Skeletal muscle satellite cell (primary cell): ENCODE measurements around the gene VARS1.
A peak's percentile ranks its signal among the peaks of the same experiment; 100 is the strongest.

Source experiments
- H3K27me3 ChIP-seq: 2 replicates; pipeline ENCODE4 v1.7.0; 2013; ENCODE audit warnings: low read length; ENCODE audit not compliant: control insufficient read depth, insufficient read depth
- H3K36me3 ChIP-seq: 2 replicates; pipeline ENCODE4 v1.7.0; 2013; ENCODE audit warnings: mild to moderate bottlenecking, control low read depth, low read length; ENCODE audit not compliant: insufficient read depth
- H3K4me1 ChIP-seq: 2 replicates; pipeline ENCODE4 v1.7.0; 2013; ENCODE audit warnings: low read length; ENCODE audit not compliant: control insufficient read depth, insufficient read depth
- H3K4me2 ChIP-seq: 2 replicates; pipeline ENCODE4 v1.7.0; 2013; ENCODE audit warnings: mild to moderate bottlenecking, low read length
- H3K4me3 ChIP-seq: 2 replicates; pipeline ENCODE4 v1.7.0; 2013; ENCODE audit warnings: low read length
- H3K9ac ChIP-seq: 2 replicates; pipeline ENCODE4 v1.7.0; 2013; ENCODE audit warnings: mild to moderate bottlenecking, low read depth, low read length, moderate library complexity
- H3K9me3 ChIP-seq: replicated peaks from 2 replicates; pipeline ENCODE4 v1.7.0; 2013; ENCODE audit warnings: mild to moderate bottlenecking, control low read depth, low read length

VARS1 gene

DNA sequence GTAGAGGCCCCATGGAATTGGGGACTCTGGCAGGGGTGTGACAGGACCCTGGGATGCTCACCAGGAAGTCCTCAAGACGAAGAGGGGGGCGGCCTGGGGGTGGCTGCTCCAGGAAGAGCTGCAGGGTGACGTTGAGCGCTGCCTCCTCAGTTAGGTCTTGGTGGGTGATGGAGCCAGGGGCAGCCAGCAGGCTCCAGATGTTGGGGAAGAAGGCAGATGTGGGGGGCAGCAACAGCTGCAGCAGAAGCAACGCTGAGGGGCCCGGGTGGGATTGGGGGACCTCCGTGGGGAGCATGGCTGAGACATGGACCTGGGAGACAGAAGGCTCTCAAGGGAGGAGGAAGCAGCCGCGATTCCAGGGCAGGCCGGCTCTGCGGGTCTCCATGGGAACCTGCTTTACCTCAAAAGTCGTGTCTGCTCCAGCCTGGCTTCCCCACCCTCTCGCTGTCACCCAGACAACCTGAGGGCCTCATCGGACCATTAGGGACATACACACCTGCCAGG lies 19.0 kb downstream of the VARS1 start:
- peak overlapping the region; percentile 37 for H3K9ac ChIP-seq
- no peaks in the 10 kb centered on the region for H3K27me3 ChIP-seq
- peak overlapping the region; percentile 71 for H3K4me2 ChIP-seq
- peaks cover 36% of the 10 kb centered on the region for H3K36me3 ChIP-seq
- H3K9me3 ChIP-seq = no peaks in the 10 kb centered on the region
- peak overlapping the region; percentile 48 for H3K4me3 ChIP-seq
- peaks cover 15% of the 10 kb centered on the region for H3K4me1 ChIP-seq

DNA sequence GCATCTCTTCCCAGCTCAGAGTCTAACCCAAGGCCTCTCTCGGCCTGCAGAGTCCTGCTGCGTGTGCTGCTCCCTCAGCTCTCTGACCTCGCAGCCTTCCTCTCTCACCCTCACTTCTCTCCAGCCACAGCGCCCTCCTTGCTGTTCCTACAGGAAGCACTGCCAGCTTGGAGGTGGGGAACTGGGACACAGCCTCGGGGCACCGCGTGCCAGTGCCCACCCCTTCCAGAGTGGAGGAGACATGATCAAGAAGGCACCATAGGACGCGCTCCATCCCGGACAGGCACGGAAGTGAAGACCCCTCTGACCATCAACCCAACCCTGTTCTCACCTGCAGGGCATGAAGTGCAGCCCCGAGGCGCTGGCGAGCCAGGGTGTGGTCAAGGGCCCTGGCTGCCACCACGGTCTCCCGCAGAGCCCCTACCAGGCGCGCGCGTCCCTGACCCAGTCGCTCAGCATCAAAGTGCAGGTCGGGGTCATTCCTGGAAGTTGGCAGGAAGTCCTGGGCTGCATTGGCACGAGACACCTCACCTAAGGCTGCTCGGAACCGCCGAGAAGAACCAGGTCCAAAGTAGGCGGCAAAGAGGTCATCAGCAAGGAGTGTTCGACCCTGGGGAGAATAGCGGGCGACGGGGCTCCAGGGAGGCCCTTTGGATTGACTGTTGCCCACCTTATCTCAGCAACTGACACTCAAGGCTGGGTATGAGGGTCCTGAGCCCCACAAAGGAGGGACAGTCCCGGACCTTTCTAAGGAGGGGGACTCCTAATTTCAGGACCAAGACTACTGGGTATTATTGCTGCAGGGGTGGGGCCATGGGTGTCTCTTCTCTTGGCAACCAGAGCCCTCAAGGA lies 19.7 kb downstream of the VARS1 start:
- Histone ChIP-seq H3K9me3 (no peaks in the 10 kb centered on the region), H3K27me3 (no peaks in the 10 kb centered on the region), H3K4me3 (no peak overlapping the region), H3K4me2 (no peak overlapping the region), H3K4me1 (peaks cover 15% of the 10 kb centered on the region), H3K36me3 (peaks cover 32% of the 10 kb centered on the region), H3K9ac (no peak overlapping the region)

DNA sequence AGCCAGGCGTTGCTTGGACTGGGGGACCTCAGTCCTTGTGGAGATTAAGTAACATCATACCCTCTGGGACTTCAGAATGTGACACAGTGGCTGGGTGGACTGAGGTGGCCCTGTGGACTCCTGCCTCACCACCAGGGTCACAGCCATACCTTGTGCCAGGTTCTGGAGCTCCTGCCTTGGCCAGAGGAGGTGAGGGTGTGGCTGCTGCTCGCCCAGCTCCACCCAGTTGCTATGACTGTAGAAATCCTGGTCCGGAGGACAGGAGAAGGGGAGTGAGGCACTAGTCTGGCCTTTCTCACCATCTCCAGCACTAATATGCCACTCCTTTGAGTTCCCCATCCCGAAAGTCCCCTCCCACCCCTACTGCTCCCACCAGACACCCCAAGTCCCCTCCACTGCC lies 20.4 kb downstream of the VARS1 start:
- Histone ChIP-seq H3K4me2 (no peak overlapping the region), H3K4me3 (no peak overlapping the region), H3K27me3 (no peaks in the 10 kb centered on the region), H3K9me3 (no peaks in the 10 kb centered on the region), H3K4me1 (peaks cover 15% of the 10 kb centered on the region), H3K9ac (no peak overlapping the region), H3K36me3 (peaks cover 25% of the 10 kb centered on the region)

DNA sequence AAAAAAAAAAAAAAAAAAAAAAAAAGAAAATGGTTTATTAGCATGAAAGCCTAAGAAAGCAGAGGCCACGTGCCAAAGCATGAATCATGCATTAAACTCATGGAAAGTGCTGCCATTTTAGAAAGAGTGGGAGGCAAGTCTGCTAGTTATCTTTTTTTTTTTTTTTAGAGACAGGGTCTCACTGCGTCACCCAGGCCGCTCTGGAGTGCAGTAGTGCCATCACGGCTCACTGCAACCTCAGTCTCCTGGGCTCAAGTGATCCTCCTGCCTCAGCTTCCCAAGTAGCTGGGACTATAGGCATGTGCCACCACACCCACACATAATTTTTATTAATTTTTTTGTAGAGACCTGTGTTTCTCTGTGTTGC lies 23.6 kb downstream of the VARS1 start:
- no peak overlapping the region for H3K9ac ChIP-seq

DNA sequence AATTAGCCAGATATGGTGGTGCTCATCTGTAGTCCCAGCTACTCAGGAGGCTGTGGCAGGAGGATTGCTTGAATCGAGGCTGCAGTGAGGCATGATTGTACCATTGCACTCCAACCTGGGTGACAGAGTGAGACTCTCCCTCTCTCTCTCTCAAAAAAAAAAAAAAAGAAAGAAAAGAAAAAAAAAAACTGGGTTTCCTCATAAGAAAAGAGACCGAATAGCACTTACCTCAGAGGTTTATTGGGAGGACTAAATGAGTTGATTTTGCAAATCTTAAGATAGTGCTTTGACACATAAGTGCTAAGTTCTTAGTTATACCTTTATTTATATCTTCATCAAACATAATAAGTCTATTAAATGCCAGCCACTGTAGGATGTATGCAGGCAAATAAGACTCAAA lies 24.7 kb downstream of the VARS1 start:
- Histone ChIP-seq H3K9ac (no peak overlapping the region), H3K4me3 (no peak overlapping the region), H3K9me3 (no peaks in the 10 kb centered on the region), H3K36me3 (no peaks in the 10 kb centered on the region), H3K4me1 (peaks cover 7% of the 10 kb centered on the region), H3K27me3 (no peaks in the 10 kb centered on the region), H3K4me2 (no peak overlapping the region)

More for the DNA sequence above, 23.6 kb downstream of the VARS1 start:
- peaks cover 6% of the 10 kb centered on the region for H3K4me1 ChIP-seq
- no peak overlapping the region for H3K4me2 ChIP-seq
- H3K36me3 ChIP-seq = no peaks in the 10 kb centered on the region
- no peaks in the 10 kb centered on the region for H3K27me3 ChIP-seq
- H3K4me3 ChIP-seq = no peak overlapping the region
- no peaks in the 10 kb centered on the region for H3K9me3 ChIP-seq

DNA sequence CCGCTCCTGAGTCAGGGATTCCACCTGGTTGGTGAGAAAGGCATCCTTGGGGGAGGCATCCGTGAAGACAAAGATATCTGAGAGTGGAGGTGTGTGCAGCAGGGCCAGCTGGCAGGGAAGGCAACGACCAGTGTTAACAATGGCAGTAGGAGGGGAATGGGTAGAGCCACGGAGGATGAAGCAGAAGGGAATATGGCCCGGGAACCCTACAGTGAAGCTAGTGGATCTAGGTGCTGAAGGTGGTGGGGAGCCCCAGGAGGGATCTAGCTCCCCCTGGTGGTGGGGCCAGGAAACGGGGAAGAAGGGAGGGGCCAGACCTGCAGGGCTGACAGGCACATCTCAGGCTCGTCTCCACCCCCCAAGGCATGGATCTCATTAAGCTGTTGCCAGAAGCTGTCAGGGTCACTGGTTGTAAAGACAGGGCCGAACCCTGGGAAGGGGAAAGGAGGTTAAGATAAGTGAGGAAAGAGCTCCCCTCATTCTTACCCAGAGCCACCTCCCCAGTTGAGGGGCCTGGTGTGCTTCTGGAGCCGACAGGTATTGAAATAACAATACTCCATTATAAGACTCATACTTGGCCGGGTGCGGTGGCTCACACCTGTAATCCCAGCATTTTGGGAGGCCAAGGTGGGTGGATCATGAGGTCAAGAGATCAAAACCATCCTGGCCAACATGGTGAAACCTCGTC lies 25.7 kb downstream of the VARS1 start:
- no peaks in the 10 kb centered on the region for H3K36me3 ChIP-seq
- H3K4me2 ChIP-seq = no peak overlapping the region
- H3K4me3 ChIP-seq = no peak overlapping the region
- H3K4me1 ChIP-seq = peaks cover 7% of the 10 kb centered on the region
- H3K27me3 ChIP-seq = no peaks in the 10 kb centered on the region
- no peak overlapping the region for H3K9ac ChIP-seq
- no peaks in the 10 kb centered on the region for H3K9me3 ChIP-seq

DNA sequence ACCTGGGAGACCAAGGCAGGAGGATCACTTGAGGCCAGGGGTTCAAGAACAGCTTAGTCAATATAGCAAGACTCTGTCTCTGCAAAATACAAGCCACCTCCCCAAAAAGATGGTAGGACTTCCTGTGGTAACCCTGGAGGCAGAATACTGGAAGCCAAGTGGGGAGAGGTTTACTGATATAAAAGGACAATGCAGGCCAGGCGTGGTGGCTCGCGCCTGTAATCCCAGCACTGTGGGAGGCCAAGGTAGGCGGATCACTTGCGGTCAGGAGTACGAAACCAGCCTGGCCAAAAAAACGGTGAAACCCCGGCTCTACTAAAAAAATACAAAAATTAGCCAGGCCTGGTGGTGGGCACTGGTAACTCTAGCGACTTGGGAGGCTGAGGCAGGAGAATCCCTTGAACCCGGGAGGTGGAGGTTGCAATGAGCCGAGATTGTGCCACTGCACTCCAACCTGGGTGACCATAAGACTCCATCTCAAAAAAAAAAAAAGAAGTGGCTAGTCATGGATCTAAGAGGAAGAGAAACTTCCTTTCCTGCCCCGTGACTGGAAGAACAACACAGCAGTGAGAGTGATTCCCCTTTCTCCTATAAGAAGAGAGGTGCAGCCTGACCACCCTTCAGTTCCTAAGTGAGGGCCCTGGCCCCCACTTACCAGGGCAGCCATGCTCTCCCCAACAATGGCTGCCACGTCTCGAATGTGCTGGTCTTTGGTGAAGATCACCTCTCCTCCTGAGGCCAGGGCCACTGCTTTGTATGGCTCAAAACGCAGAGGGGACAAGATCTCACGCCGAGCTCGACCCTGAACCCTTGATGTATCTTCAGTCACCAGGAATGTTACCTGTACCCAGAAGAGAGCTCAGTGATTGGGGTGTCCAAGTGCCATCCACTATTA lies 26.9 kb downstream of the VARS1 start:
- no peak overlapping the region for H3K4me2 ChIP-seq
- H3K9ac ChIP-seq = no peak overlapping the region
- H3K4me3 ChIP-seq = no peak overlapping the region
- no peaks in the 10 kb centered on the region for H3K27me3 ChIP-seq
- H3K36me3 ChIP-seq = peaks cover 3% of the 10 kb centered on the region
- H3K9me3 ChIP-seq = no peaks in the 10 kb centered on the region
- H3K4me1 ChIP-seq = peaks cover 7% of the 10 kb centered on the region

DNA sequence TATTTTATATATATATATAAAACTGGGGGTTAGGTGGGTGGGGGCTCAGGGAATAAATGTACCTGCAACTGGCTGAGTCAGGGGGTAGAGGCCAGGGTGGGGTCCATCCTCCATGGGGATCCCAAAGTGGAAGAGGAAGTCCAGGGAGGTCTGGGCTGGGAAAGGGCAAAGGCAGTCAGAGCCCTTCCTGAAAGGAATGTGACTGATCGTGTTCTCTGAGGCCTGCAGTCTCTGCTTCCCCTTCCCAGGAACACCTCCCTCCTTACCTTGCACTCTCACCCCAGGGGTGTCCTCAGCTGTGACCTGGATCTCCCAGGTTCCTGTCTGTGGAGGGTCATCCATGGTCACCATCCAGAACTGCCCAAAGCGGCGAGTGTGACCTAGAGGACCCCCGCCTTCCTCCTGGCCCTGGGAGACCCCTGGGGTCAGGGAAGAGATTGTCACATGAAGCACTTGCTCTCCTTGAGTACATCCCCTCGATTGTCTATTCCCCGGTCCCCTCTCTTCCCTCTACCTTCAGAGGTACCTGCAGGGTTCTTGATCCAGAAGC lies 28.4 kb downstream of the VARS1 start:
- no peak overlapping the region for H3K9ac ChIP-seq
- peaks cover 3% of the 10 kb centered on the region for H3K36me3 ChIP-seq
- H3K27me3 ChIP-seq = no peaks in the 10 kb centered on the region
- H3K4me2 ChIP-seq = no peak overlapping the region
- no peak overlapping the region for H3K4me3 ChIP-seq
- H3K4me1 ChIP-seq = peaks cover 11% of the 10 kb centered on the region
- no peaks in the 10 kb centered on the region for H3K9me3 ChIP-seq

DNA sequence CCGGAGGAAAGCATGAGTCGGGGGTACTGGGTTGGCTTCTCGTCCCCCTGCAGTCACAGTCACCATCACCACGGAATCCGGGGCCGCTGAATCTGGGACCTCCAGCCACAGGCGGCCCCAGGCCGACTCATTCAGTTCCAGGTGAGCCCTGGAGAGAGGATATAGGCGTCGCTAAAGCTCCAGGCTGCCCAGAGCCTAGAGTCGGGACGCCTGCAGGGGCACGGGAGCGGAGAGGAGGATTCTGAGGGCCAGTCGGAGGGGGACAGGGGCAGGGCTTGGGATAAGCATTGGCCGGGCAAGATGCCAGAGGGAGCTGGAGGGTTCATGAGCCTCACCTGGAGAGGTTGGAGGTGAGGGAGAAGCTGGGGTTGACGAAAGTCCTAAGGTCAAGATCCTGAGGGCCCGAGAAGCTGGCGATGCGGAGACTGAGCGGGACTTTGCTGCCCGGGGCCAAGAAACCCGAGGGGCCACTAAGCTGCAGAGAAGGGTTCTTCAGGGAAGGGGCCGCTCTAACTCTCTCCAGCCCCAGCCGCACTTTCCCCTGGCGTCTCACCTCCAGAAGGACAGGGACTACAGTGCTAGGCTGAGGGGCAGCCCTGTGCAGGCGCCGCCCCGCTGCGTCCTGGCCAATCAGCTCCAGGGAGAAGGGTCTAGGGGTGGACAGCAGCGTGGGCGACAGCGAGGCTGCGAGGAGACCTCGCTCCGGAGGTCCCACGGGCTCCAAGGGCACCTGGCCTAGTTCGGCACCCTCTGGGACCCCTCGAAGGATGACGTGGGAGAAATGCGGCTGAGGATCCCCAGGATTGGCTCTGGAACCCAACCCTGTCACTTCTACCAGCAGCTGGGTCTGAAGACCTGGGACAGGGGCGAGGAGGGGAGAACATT lies 29.4 kb downstream of the VARS1 start:
- peak overlapping the region; percentile 73 for H3K4me2 ChIP-seq
- H3K9ac ChIP-seq = no peak overlapping the region
- no peaks in the 10 kb centered on the region for H3K9me3 ChIP-seq
- H3K4me1 ChIP-seq = peaks cover 11% of the 10 kb centered on the region
- no peaks in the 10 kb centered on the region for H3K27me3 ChIP-seq
- peaks cover 10% of the 10 kb centered on the region for H3K36me3 ChIP-seq
- H3K4me3 ChIP-seq = peak overlapping the region; percentile 55

DNA sequence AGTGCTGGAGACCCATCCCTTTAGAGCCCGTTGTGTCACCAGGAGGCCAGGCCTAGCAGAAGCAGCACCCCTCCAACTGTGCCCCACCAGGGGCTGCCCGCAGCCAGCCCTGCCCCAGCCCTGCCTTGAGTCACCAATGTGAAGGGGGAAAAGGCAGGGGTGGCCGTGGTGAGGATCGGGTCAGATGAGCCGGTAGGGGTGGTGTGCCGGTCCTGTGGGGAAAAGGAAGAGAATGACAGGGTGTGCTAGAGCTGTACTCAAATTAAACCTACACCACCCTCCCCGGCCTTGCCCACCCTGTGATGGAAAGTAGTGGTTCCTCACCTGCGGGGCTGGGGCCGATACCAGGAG lies 30.0 kb downstream of the VARS1 start:
- Histone ChIP-seq H3K4me3 (no peak overlapping the region), H3K4me1 (peaks cover 11% of the 10 kb centered on the region), H3K4me2 (no peak overlapping the region), H3K9ac (no peak overlapping the region), H3K9me3 (no peaks in the 10 kb centered on the region), H3K27me3 (no peaks in the 10 kb centered on the region), H3K36me3 (peaks cover 10% of the 10 kb centered on the region)
